IMR-90 (cell line): Measurements from ENCODE around the gene DERA. TPM values are rescaled to one million over a fixed set of nuclear protein-coding genes. Genes with fewer than 3 reads are reported as not detected.

Source experiments
- ATAC-seq: fragments of 200-7000 bp; cut with Tn5 transposase; 2 replicates; pipeline ENCODE4 v1.9.1; 2020; ENCODE audit warnings: low read depth, mild to moderate bottlenecking, moderate library complexity
- BruUV-seq: library from RNA; stranded (reverse); fragments of 400-500 nt; replicated peaks from 2 replicates; lab custom pipeline; 2021; lab: Mats Ljungman, UMichigan
- CTCF ChIA-PET: fragments of 300-600 bp; formaldehyde crosslinking; extraction: SDS; loops from one replicate; lab custom pipeline; 2021; ENCODE audit warnings: antibody characterized with exemption; lab: Yijun Ruan, JAX
- POLR2A ChIA-PET: fragments of 300-600 bp; sonication (Branson Sonifier 250); formaldehyde crosslinking; loops from one replicate; lab custom pipeline; 2022; ENCODE audit warnings: antibody characterized with exemption; ENCODE audit not compliant: unreplicated experiment; lab: Charles Lee
- DNase-seq: peaks from one replicate; pipeline ENCODE4 v3.0.0; 2013
- H2AFZ ChIP-seq: replicated peaks from 2 replicates; pipeline ENCODE3; 2013; ENCODE audit warnings: low read length, mild to moderate bottlenecking; ENCODE audit not compliant: poor library complexity
- H2AK5ac ChIP-seq: 2 replicates; pipeline ENCODE4 v1.6.1; 2013; ENCODE audit warnings: low read depth, low read length, inconsistent platforms
- H2AK9ac ChIP-seq: replicated peaks from 2 replicates; pipeline ENCODE3; 2013; ENCODE audit warnings: mild to moderate bottlenecking, low read depth, low read length, moderate library complexity; ENCODE audit not compliant: poor library complexity
- H2BK120ac ChIP-seq: 2 replicates; pipeline ENCODE4 v1.6.1; 2013; ENCODE audit warnings: low read depth, low read length, inconsistent platforms
- H2BK15ac ChIP-seq: 3 replicates; pipeline ENCODE4 v1.6.1; 2013; ENCODE audit warnings: low read depth, low read length, inconsistent platforms
- H2BK20ac ChIP-seq: 2 replicates; pipeline ENCODE4 v1.6.1; 2013; ENCODE audit warnings: low read depth, mild to moderate bottlenecking, inconsistent platforms, low read length, moderate library complexity
- H2BK5ac ChIP-seq: 2 replicates; pipeline ENCODE4 v1.6.1; 2013; ENCODE audit warnings: mild to moderate bottlenecking, low read depth, low read length, inconsistent platforms; ENCODE audit not compliant: poor library complexity, severe bottlenecking
- H3K14ac ChIP-seq: replicated peaks from 2 replicates; pipeline ENCODE4 v1.6.1; 2013; ENCODE audit warnings: low read depth, low read length, inconsistent platforms
- H3K18ac ChIP-seq: 2 replicates; pipeline ENCODE4 v1.6.1; 2013; ENCODE audit warnings: low read depth, low read length, control low read depth
- H3K23ac ChIP-seq: 2 replicates; pipeline ENCODE4 v1.6.1; 2013; ENCODE audit warnings: low read depth, low read length, inconsistent platforms
- H3K27ac ChIP-seq: 2 replicates; pipeline ENCODE4 v1.5.1; 2013; ENCODE audit warnings: mild to moderate bottlenecking, control low read depth, low read length; ENCODE audit not compliant: insufficient read depth
- H3K27me3 ChIP-seq: 2 replicates; pipeline ENCODE4 v1.6.1; 2013; ENCODE audit warnings: low read length; ENCODE audit not compliant: control insufficient read depth, insufficient read depth
- H3K36me3 ChIP-seq: 2 replicates; pipeline ENCODE4 v1.6.1; 2013; ENCODE audit warnings: low read length, mixed read lengths; ENCODE audit not compliant: control insufficient read depth, insufficient read depth
- H3K4ac ChIP-seq: 2 replicates; pipeline ENCODE4 v1.6.1; 2013; ENCODE audit warnings: low read depth, low read length, inconsistent platforms
- H3K4me1 ChIP-seq: 2 replicates; pipeline ENCODE4 v1.6.1; 2013; ENCODE audit warnings: low read length, mixed read lengths; ENCODE audit not compliant: control insufficient read depth, insufficient read depth
- H3K4me2 ChIP-seq: 2 replicates; pipeline ENCODE4 v1.6.1; 2013; ENCODE audit warnings: low read depth, mild to moderate bottlenecking, control low read depth, low read length, moderate library complexity
- H3K4me3 ChIP-seq: 2 replicates; pipeline ENCODE4 v1.5.1; 2013; ENCODE audit warnings: low read depth, mild to moderate bottlenecking, control low read depth, low read length, moderate library complexity; ENCODE audit not compliant: insufficient read depth
- H3K56ac ChIP-seq: 2 replicates; pipeline ENCODE4 v1.6.1; 2013; ENCODE audit warnings: low read length, inconsistent platforms; ENCODE audit not compliant: insufficient read depth; ENCODE audit errors: extremely low read depth
- H3K79me1 ChIP-seq, 2 experiments: 2 replicates each; pipeline ENCODE4 v1.6.1; 2013; ENCODE audit warnings: low read length in 2 of 2, inconsistent platforms in 1 of 2, low read depth in 1 of 2
- H3K9ac ChIP-seq: 2 replicates; pipeline ENCODE4 v1.6.1; 2013; ENCODE audit warnings: low read depth, low read length, control low read depth
- H3K9me1 ChIP-seq: 2 replicates; pipeline ENCODE4 v1.6.1; 2013; ENCODE audit warnings: low read length, inconsistent platforms; ENCODE audit not compliant: insufficient read depth
- H3K9me3 ChIP-seq: 2 replicates; pipeline ENCODE4 v1.6.1; 2013; ENCODE audit warnings: low read length; ENCODE audit not compliant: control insufficient read depth, insufficient read depth
- H4K20me1 ChIP-seq: 2 replicates; pipeline ENCODE4 v1.6.1; 2013; ENCODE audit warnings: low read length, inconsistent platforms; ENCODE audit not compliant: insufficient read depth
- H4K5ac ChIP-seq: 2 replicates; pipeline ENCODE4 v1.6.1; 2013; ENCODE audit warnings: mild to moderate bottlenecking, low read depth, low read length, control low read depth
- H4K8ac ChIP-seq, 2 experiments: 2 replicates each; pipeline ENCODE4 v1.6.1; 2013; ENCODE audit warnings: low read depth in 2 of 2, low read length in 2 of 2, control low read depth in 1 of 2, inconsistent platforms in 1 of 2
- H4K91ac ChIP-seq: 2 replicates; pipeline ENCODE4 v1.6.1; 2013; ENCODE audit warnings: low read depth, low read length, inconsistent platforms; ENCODE audit not compliant: insufficient read depth
- CEBPB ChIP-seq: IDR thresholded peaks from 2 replicates; pipeline ENCODE4 v1.6.1; 2012; ENCODE audit warnings: low read depth, low read length, improper control_type of control experiment
- CHD1 ChIP-seq: IDR thresholded peaks from 2 replicates; pipeline ENCODE4 v1.6.1; 2012; ENCODE audit warnings: low read depth, low read length, improper control_type of control experiment
- FOS ChIP-seq: fragments of 150-350 bp; IDR thresholded peaks from 2 replicates; pipeline ENCODE4 v1.6.1; 2016; ENCODE audit warnings: low read depth, low read length
- MAFK ChIP-seq: IDR thresholded peaks from 2 replicates; pipeline ENCODE4 v1.6.1; 2012; ENCODE audit warnings: low read depth, low read length, improper control_type of control experiment
- MXI1 ChIP-seq: IDR thresholded peaks from 2 replicates; pipeline ENCODE4 v1.6.1; 2012; ENCODE audit warnings: low read depth, mild to moderate bottlenecking, low read length, moderate library complexity, borderline replicate concordance
- NFE2L2 ChIP-seq: fragments of 150-350 bp; IDR thresholded peaks from 2 replicates; pipeline ENCODE4 v1.6.1; 2016; ENCODE audit warnings: low read depth, mild to moderate bottlenecking, low read length
- RCOR1 ChIP-seq: IDR thresholded peaks from 2 replicates; pipeline ENCODE4 v1.6.1; 2012; ENCODE audit warnings: mild to moderate bottlenecking, low read length, improper control_type of control experiment; ENCODE audit not compliant: insufficient replicate concordance
- RFX5 ChIP-seq: IDR thresholded peaks from 2 replicates; pipeline ENCODE4 v1.8.0; 2012; ENCODE audit warnings: low read depth, mild to moderate bottlenecking, low read length, moderate library complexity
- SMC3 ChIP-seq: fragments of 150-350 bp; IDR thresholded peaks from 2 replicates; pipeline ENCODE4 v1.6.1; 2016; ENCODE audit warnings: low read depth, mild to moderate bottlenecking, antibody characterized with exemption, low read length, moderate library complexity
- WGBS, 2 experiments: methylation state at CpG; one replicate each; pipeline versions ENCODE4 v1.1.5 to v1.1.7; 2013; ENCODE audit warnings: missing lambda C conversion rate in 2 of 2; ENCODE audit not compliant: insufficient read length in 1 of 2; ENCODE audit errors: extremely low coverage in 2 of 2; 5-methylcytosine and 5-hydroxymethylcytosine counted together
- dilution Hi-C: fragments of 300-500 bp; cut with HindIII; formaldehyde crosslinking; loops from one replicate; pipeline ENCODE4 v1.14.3; 2018; ENCODE audit warnings: low sequenced_read_pairs; ENCODE audit not compliant: unreplicated experiment
- in situ Hi-C: fragments of 300-500 bp; cut with MboI; formaldehyde crosslinking; loops from 3 replicates; pipeline ENCODE4 v1.14.3; 2019; ENCODE audit warnings: low sequenced_read_pairs, inconsistent platforms, mixed read lengths
- intact Hi-C: fragments of 100-400 bp; cut with micrococcal nuclease; formaldehyde crosslinking; loops from 2 replicates; pipeline ENCODE4 v1.10.0; 2022
- polyA plus RNA-seq, 3 experiments: library from polyadenylated mRNA; depleted of rRNA; stranded (reverse); fragments of >200 nt; gene quantifications; 2 replicates each; pipeline ENCODE4 v1.2.3, GENCODE V29; 2012; ENCODE audit warnings: low replicate concordance in 1 of 3
- total RNA-seq: library from RNA; depleted of rRNA; stranded (reverse); fragments of >200 nt; gene quantifications from 2 replicates; pipeline ENCODE4 v1.2.3, GENCODE V29; 2012
- TF ChIP-seq, protein P1 (sequence below): conservative IDR thresholded peaks from 2 replicates; pipeline ENCODE4 v1.5.1; 2012; ENCODE audit warnings: mild to moderate bottlenecking, low read depth, low read length, improper control_type of control experiment

Gene DERA
- total and polyA plus RNA-seq, 2 of the 4 experiments (the other 2 are of a cell fraction), result 28.1 to 58.6 TPM

DNA sequence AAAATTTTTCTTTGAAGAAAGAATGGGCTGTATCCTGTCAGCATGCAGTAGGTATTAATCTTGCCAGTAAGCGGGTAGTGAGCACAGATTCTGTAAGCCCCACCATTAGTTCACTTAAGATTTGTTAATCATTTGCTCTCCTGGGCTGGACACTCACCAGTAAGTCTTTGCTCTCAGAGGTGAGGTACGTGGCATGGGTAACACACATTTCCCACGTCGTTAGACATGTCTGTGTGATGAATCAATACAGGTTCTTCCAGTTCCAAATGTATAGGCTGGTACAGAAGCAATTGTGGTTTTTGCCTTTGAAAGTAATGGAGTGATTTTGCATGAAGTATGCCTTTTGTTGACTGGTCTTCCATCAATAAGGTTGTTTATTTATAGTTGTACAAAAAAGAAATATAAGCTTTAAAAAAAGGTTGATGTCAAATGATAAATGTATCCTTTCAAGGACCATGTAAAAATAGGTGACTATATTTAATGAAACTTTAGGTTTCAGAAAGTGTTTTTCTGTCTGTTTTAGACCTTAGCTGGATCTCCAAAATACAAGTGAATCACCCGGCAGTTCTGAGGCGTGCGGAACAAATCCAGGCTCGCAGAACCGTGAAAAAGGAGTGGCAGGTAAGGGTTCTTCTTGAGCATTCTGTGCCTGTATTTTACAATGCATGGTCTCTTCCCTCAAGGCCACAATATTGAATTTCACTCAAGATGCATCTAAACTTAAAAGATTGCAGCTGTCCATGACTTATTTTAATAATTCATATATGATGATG lies 45.5 kb downstream of the DERA start:
- intact Hi-C loops, result no loop called here
- 0 out of 2 replicates have a peak, but pooled peaks cover 9% of the 10 kb centered on the region for H3K9me1 ChIP-seq

More for the DNA sequence above, 45.5 kb downstream of the DERA start:
- no peak overlapping the region for H2AFZ ChIP-seq
- H3K4ac ChIP-seq, result no peak overlapping the region
- H3K18ac ChIP-seq, result no peak overlapping the region
- DNase-seq (no peak), ATAC-seq (no peak)
- no peak overlapping the region for H3K4me3 ChIP-seq
- no peak overlapping the region for H3K56ac ChIP-seq
- no peak overlapping the region for H2AK9ac ChIP-seq
- WGBS, 2 experiments, result 80% methylated on average over 1 of the region's 9 CpGs; no CpG with 5 or more reads in 1 of the 2 experiments
- H3K4me2 ChIP-seq, result no peak overlapping the region
- no peak overlapping the region for H2BK120ac ChIP-seq
- H3K36me3 ChIP-seq, result peaks cover 5% of the 10 kb centered on the region; the same call in 1 of the 2 replicates
- in situ Hi-C loops (no loop called here), dilution Hi-C loops (no loop called here)
- H3K27ac ChIP-seq, result no peak overlapping the region
- no peak overlapping the region for H3K14ac ChIP-seq
- H4K8ac ChIP-seq, result no peak overlapping the region
- ChIA-PET CTCF (no interaction called here), POLR2A (interaction anchor here (1.2 kb wide), 1 partner anchor 27 kb away, joined by 3 read pairs; no protein-coding TSS in a partner anchor)
- no peaks in the 10 kb centered on the region for H4K20me1 ChIP-seq
- no peak overlapping the region for H2BK20ac ChIP-seq
- H2BK15ac ChIP-seq, result no peak overlapping the region
- H4K5ac ChIP-seq, result no peak overlapping the region
- no peak overlapping the region for H2AK5ac ChIP-seq
- no peak for TF ChIP-seq NFE2L2
- TF ChIP-seq FOS, result no peak
- no peak for TF ChIP-seq RCOR1
- no peak for TF ChIP-seq CEBPB
- no peak for TF ChIP-seq MAFK
- TF ChIP-seq SMC3, result no peak
- TF ChIP-seq MXI1, result no peak
- TF ChIP-seq, protein P1, sequence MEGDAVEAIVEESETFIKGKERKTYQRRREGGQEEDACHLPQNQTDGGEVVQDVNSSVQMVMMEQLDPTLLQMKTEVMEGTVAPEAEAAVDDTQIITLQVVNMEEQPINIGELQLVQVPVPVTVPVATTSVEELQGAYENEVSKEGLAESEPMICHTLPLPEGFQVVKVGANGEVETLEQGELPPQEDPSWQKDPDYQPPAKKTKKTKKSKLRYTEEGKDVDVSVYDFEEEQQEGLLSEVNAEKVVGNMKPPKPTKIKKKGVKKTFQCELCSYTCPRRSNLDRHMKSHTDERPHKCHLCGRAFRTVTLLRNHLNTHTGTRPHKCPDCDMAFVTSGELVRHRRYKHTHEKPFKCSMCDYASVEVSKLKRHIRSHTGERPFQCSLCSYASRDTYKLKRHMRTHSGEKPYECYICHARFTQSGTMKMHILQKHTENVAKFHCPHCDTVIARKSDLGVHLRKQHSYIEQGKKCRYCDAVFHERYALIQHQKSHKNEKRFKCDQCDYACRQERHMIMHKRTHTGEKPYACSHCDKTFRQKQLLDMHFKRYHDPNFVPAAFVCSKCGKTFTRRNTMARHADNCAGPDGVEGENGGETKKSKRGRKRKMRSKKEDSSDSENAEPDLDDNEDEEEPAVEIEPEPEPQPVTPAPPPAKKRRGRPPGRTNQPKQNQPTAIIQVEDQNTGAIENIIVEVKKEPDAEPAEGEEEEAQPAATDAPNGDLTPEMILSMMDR, result no peak
- no peak for TF ChIP-seq CHD1
- TF ChIP-seq RFX5, result no peak
- H3K79me1 ChIP-seq, result peaks cover 18 to 19% of the 10 kb centered on the region in 2 experiments
- peak overlapping the region; percentile 48; the same call in 1 of the 2 replicates for H3K23ac ChIP-seq
- no peaks in the 10 kb centered on the region for H3K27me3 ChIP-seq
- H3K9me3 ChIP-seq, result no peaks in the 10 kb centered on the region
- H4K91ac ChIP-seq, result no peak overlapping the region
- no peak overlapping the region for H2BK5ac ChIP-seq
- BruUV-seq, result no TSS peak
- no peak overlapping the region for H3K9ac ChIP-seq
- H3K4me1 ChIP-seq, result no peaks in the 10 kb centered on the region
